Astrocyte (in vitro differentiated cells and primary cell): ENCODE data around the gene TUBB6. TPM values are rescaled to one million over a fixed set of nuclear protein-coding genes. Genes with fewer than 3 reads are reported as not detected.

ENCODE experiments used
- DNase-seq: peaks from one replicate; pipeline ENCODE4 v3.0.0-alpha.2; 2010; ENCODE audit warnings: low read depth
- FAIRE-seq: peaks from 2 replicates; lab custom pipeline; 2011; peaks lifted over from hg19 to GRCh38; lab: Jason Lieb, UNC
- H2AFZ ChIP-seq: 2 replicates; pipeline ENCODE4 v1.6.0; 2012; ENCODE audit warnings: low read depth, low read length, inconsistent platforms
- H3K27ac ChIP-seq: 2 replicates; pipeline ENCODE4 v1.5.1; 2011; ENCODE audit warnings: low read depth, low read length, inconsistent platforms
- H3K27me3 ChIP-seq: 2 replicates; pipeline ENCODE4 v1.6.0; 2011; ENCODE audit warnings: low read length, inconsistent platforms; ENCODE audit not compliant: insufficient read depth
- H3K36me3 ChIP-seq: 2 replicates; pipeline ENCODE4 v1.5.1; 2011; ENCODE audit warnings: low read length, inconsistent platforms; ENCODE audit not compliant: insufficient read depth
- H3K4me1 ChIP-seq: 2 replicates; pipeline ENCODE4 v1.5.1; 2011; ENCODE audit warnings: low read length, inconsistent platforms; ENCODE audit not compliant: insufficient read depth
- H3K4me2 ChIP-seq: 2 replicates; pipeline ENCODE4 v1.6.0; 2012; ENCODE audit warnings: low read length, inconsistent platforms
- H3K4me3 ChIP-seq: 2 replicates; pipeline ENCODE4 v1.5.1; 2011; ENCODE audit warnings: low read depth, mild to moderate bottlenecking, low read length, inconsistent platforms; ENCODE audit not compliant: insufficient read depth
- H3K79me2 ChIP-seq: 2 replicates; pipeline ENCODE4 v1.6.0; 2012; ENCODE audit warnings: mild to moderate bottlenecking, low read length, inconsistent platforms; ENCODE audit not compliant: insufficient read depth
- H3K9ac ChIP-seq: 2 replicates; pipeline ENCODE4 v1.6.0; 2012; ENCODE audit warnings: mild to moderate bottlenecking, low read length, inconsistent platforms
- H3K9me3 ChIP-seq: 2 replicates; pipeline ENCODE4 v1.5.1; 2012; ENCODE audit warnings: low read depth, mild to moderate bottlenecking, low read length, inconsistent platforms; ENCODE audit not compliant: insufficient read depth
- H4K20me1 ChIP-seq: 2 replicates; pipeline ENCODE4 v1.6.0; 2012; ENCODE audit warnings: low read length, inconsistent platforms; ENCODE audit not compliant: insufficient read depth
- H3K27ac Mint-ChIP-seq: one replicate; pipeline ENCODE4 v1.8.0; 2021; ENCODE audit warnings: mild to moderate bottlenecking, mixed read lengths; ENCODE audit not compliant: unreplicated experiment
- H3K27me3 Mint-ChIP-seq: one replicate; pipeline ENCODE4 v1.8.0; 2021; ENCODE audit warnings: low read depth, mixed read lengths; ENCODE audit not compliant: unreplicated experiment
- H3K36me3 Mint-ChIP-seq: one replicate; pipeline ENCODE4 v1.8.0; 2021; ENCODE audit warnings: low read depth, mixed read lengths; ENCODE audit not compliant: unreplicated experiment
- H3K4me1 Mint-ChIP-seq: one replicate; pipeline ENCODE4 v1.8.0; 2021; ENCODE audit warnings: low read depth, mixed read lengths; ENCODE audit not compliant: unreplicated experiment
- H3K4me3 Mint-ChIP-seq: one replicate; pipeline ENCODE4 v1.8.0; 2021; ENCODE audit warnings: mild to moderate bottlenecking, moderate library complexity, mixed read lengths; ENCODE audit not compliant: unreplicated experiment
- H3K9me3 Mint-ChIP-seq: one replicate; pipeline ENCODE4 v1.8.0; 2021; ENCODE audit warnings: mild to moderate bottlenecking, mixed read lengths; ENCODE audit not compliant: unreplicated experiment
- CTCF ChIP-seq: IDR thresholded peaks from 2 replicates; pipeline ENCODE4 v1.5.1; 2011; ENCODE audit warnings: low read depth, mild to moderate bottlenecking, inconsistent platforms, low read length, moderate library complexity; ENCODE audit not compliant: insufficient read depth
- EZH2 ChIP-seq: IDR thresholded peaks from 2 replicates; pipeline ENCODE4 v1.6.1; 2012; ENCODE audit warnings: mild to moderate bottlenecking, low read length, inconsistent platforms; ENCODE audit not compliant: insufficient read depth
- total RNA-seq: library from RNA; stranded (reverse); gene quantifications from 2 replicates; pipeline ENCODE4 v1.2.1, GENCODE V29; 2021

The TUBB6 gene
- total RNA-seq, 1 donor from 2014 or later, result 528 TPM

- peaks cover 8% of the 10 kb centered on the region for H3K4me1 ChIP-seq
- peak overlapping the region; percentile 32 for H2AFZ ChIP-seq
- DNase-seq (peak; percentile 45), FAIRE-seq (no peak)
- Mint-ChIP-seq H3K4me1 (peaks cover 2% of the 10 kb centered on the region), H3K27ac (peak overlapping the region; percentile 3), H3K36me3 (no peaks in the 10 kb centered on the region), H3K27me3 (peaks cover 4% of the 10 kb centered on the region), H3K4me3 (no peak overlapping the region), H3K9me3 (peaks cover 5% of the 10 kb centered on the region)
- H3K9ac ChIP-seq, result peak overlapping the region; percentile 33
- H3K36me3 ChIP-seq, result no peaks in the 10 kb centered on the region
- no peak for TF ChIP-seq EZH2
- no peak for TF ChIP-seq CTCF
- H3K4me2 ChIP-seq, result peak overlapping the region; percentile 48
- peak overlapping the region; percentile 66 for H3K27ac ChIP-seq
- no peaks in the 10 kb centered on the region for H4K20me1 ChIP-seq
- no peaks in the 10 kb centered on the region for H3K79me2 ChIP-seq
- no peaks in the 10 kb centered on the region for H3K27me3 ChIP-seq
- H3K4me3 ChIP-seq, result no peak overlapping the region
- H3K9me3 ChIP-seq, result no peaks in the 10 kb centered on the region
Measured at GRCh38 chr18:12295389-12296086, 12.5 kb upstream of the TUBB6 start.

DNA sequence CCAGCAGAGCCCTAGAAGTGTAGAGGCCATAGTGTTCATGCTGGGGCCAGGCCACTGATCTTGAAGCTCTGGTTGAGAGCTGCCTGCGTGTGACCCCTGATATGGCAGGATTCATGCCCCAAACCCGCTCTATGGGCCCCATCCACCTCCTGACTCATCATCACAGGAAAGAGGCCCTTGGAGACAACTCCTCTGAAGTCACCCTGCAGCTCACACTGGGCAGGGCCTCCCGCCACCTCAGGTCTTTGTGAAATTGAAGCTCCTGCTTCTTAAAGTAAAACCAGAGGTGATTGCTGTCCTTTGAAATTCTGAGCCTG is 12.0 kb upstream of the TUBB6 start:
- Histone ChIP-seq H3K36me3 (no peaks in the 10 kb centered on the region), H2AFZ (peak overlapping the region; percentile 32), H3K27me3 (no peaks in the 10 kb centered on the region), H3K4me1 (peaks cover 8% of the 10 kb centered on the region), H4K20me1 (no peaks in the 10 kb centered on the region), H3K4me2 (peak overlapping the region; percentile 48), H3K27ac (peak overlapping the region; percentile 66), H3K9me3 (no peaks in the 10 kb centered on the region), H3K79me2 (no peaks in the 10 kb centered on the region), H3K9ac (peak overlapping the region; percentile 33), H3K4me3 (no peak overlapping the region)
- H3K9me3 Mint-ChIP-seq, result peaks cover 5% of the 10 kb centered on the region
- DNase-seq (no peak), FAIRE-seq (no peak)
- no peak overlapping the region for H3K4me3 Mint-ChIP-seq
- H3K27me3 Mint-ChIP-seq, result peaks cover 4% of the 10 kb centered on the region
- H3K4me1 Mint-ChIP-seq, result peaks cover 2% of the 10 kb centered on the region
- peak overlapping the region; percentile 3 for H3K27ac Mint-ChIP-seq
- peaks cover under 1% of the 10 kb centered on the region for H3K36me3 Mint-ChIP-seq
- TF ChIP-seq EZH2 (no peak), CTCF (no peak)

DNA sequence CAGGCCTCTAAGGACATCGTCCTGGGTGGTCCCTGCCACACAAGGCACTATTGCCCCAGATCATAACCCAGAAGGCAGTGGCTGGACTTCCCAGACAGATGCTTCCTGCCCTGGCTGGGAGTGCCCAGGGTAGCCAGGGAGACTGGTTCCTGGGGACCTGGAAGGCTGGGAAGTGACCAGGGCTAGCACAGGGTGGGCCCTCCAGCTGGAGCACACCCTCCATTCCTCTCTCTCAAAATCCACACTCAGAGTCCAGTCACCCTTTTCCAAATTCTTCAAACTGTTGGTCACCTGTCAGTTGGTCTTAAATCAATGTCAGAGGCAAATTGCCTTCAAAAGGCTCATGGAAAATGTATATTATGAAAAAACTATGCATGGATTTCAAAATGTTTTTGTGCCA is 11.6 kb upstream of the TUBB6 start:
- H3K9me3 Mint-ChIP-seq, result peaks cover 5% of the 10 kb centered on the region
- peak overlapping the region; percentile 3 for H3K27ac Mint-ChIP-seq
- no peak overlapping the region for H3K4me3 Mint-ChIP-seq

More for the DNA sequence above, 11.6 kb upstream of the TUBB6 start:
- Histone ChIP-seq H3K27me3 (no peaks in the 10 kb centered on the region), H3K9ac (peak overlapping the region; percentile 33), H4K20me1 (no peaks in the 10 kb centered on the region), H3K4me3 (no peak overlapping the region), H3K9me3 (no peaks in the 10 kb centered on the region), H3K27ac (peak overlapping the region; percentile 66), H3K4me1 (peaks cover 8% of the 10 kb centered on the region), H3K36me3 (no peaks in the 10 kb centered on the region), H2AFZ (no peak overlapping the region), H3K79me2 (no peaks in the 10 kb centered on the region), H3K4me2 (peak overlapping the region; percentile 48)
- DNase-seq (no peak), FAIRE-seq (no peak)
- no peak for TF ChIP-seq CTCF
- TF ChIP-seq EZH2, result no peak
- peaks cover 2% of the 10 kb centered on the region for H3K36me3 Mint-ChIP-seq
- peaks cover 7% of the 10 kb centered on the region for H3K27me3 Mint-ChIP-seq
- peaks cover 2% of the 10 kb centered on the region for H3K4me1 Mint-ChIP-seq
